NT2/D1 (cell line): ENCODE results near the gene GNB5.

ENCODE experiments used
- SUZ12 ChIP-seq: IDR thresholded peaks from 2 replicates; pipeline ENCODE4 v1.6.1; 2011; ENCODE audit not compliant: insufficient read length, insufficient read depth; ENCODE audit errors: extremely low read depth
- ZNF274 ChIP-seq: IDR thresholded peaks from 2 replicates; pipeline ENCODE4 v1.6.1; 2011; ENCODE audit warnings: mild to moderate bottlenecking, low read depth, low read length

GRCh38 chr15:52163321-52164190 lies 27.6 kb downstream of the GNB5 start:
- TF ChIP-seq ZNF274 (no peak), SUZ12 (no peak)
